Measurements from ENCODE around the gene LAMA5. TPM values are rescaled to one million over a fixed set of nuclear protein-coding genes. Genes with fewer than 3 reads are reported as not detected.
A peak's percentile ranks its signal among the peaks of the same experiment; 100 is the strongest.

The LAMA5 gene
- total RNA-seq, 4 donors from 2014 or later = 93.9 to 179 (median 117) TPM

DNA sequence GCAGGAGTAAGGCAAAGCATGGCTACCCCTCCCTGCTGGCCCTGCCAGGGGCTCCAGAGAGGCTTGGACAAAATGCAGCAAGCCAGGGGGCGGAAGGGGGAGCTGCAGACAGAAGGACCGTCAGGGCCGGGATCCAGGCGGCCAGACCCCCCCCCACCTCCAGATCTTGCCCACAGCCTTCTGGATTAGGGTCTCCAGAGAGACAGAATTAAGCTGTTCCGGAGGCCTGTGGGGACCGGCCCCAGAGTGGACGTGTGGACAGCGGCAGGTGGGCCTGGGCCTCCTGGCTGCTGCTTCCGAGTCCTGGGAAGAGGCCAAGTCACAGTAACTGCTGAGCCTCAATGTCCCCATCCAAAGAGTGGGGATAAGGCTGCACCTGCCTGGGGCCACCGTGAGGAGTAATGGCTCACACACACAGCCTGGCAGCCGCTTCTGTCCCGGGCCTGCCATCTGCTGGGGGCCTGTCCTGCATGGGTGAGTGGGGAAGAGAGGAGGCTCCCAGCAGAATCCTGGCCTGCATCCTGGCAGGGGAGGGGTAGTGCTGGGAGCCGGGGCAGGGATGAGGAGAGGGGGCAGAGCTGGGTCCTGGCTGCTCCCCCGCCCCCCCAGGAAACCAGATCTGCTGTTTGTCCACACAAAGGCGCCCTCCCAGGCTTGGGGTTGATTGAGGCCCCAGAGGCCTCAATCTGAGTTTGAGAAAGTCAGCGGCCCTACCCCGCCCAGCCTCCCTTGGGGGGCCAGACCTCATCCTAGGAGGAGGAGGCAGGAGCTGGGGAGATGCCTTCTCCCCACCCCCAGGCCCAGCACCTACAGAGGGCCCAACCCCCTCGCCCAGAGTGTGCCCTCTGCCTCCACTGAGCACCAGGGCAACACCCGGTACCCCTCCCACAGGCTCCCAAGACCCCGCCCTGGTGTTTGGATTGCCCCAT, 3.9 kb downstream of the LAMA5 start:
- H3K9me3 ChIP-seq = no peaks in the 10 kb centered on the region
- peak overlapping the region; percentile 90 to 97 (median 95) for H3K27ac ChIP-seq
- no peak overlapping the region for H3K4me3 ChIP-seq (replicated peaks in 1 of 3)
- no peaks in the 10 kb centered on the region for H3K27me3 ChIP-seq
- TF ChIP-seq POLR2A (IDR thresholded peaks at IDR 0.05) (no peak), CTCF (IDR thresholded peaks at IDR 0.05) (no peak)
- intact Hi-C loops (cut with DNase I) = no loop called here
- H3K36me3 ChIP-seq = no peaks in the 10 kb centered on the region
- DNase-seq = peak; percentile 33 to 59
- peaks cover 84 to 88% of the 10 kb centered on the region in 2 donors for H3K4me1 ChIP-seq
- 66 to 75% methylated on average over 15 to 17 of the region's 20 CpGs for WGBS, 2 donors

DNA sequence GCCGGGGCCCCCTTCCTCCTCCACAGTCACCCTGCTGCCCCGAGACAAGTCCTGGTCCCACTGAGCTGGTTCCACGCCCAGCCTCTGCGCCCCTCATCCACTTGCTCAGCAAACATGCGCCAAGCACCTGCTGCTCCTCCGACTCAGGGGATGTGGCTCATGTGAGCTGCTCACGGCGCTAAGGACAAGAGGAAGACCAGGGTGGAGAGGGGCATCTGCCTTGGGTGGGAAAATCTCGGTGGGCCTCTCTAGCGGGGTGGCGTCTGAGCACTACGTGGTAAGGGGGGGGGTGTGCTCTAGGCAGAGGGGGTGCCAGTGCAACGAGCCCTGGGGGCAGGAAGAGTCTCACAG, 4.5 kb downstream of the LAMA5 start:
- H3K27ac ChIP-seq = peak overlapping the region; percentile 90 to 97 (median 95)
- no peaks in the 10 kb centered on the region for H3K9me3 ChIP-seq
- DNase-seq = no peak
- H3K36me3 ChIP-seq = no peaks in the 10 kb centered on the region
- WGBS, 2 donors = 77 to 79% methylated on average over 7 to 11 of the region's 13 CpGs
- TF ChIP-seq CTCF (IDR thresholded peaks at IDR 0.05) (no peak), POLR2A (IDR thresholded peaks at IDR 0.05) (no peak)
- peaks cover 84 to 88% of the 10 kb centered on the region in 2 donors for H3K4me1 ChIP-seq
- intact Hi-C loops (cut with DNase I) = no loop called here
- H3K27me3 ChIP-seq = no peaks in the 10 kb centered on the region
- no peak overlapping the region for H3K4me3 ChIP-seq (replicated peaks in 1 of 3)

- Histone ChIP-seq H3K4me1 (peaks cover 87 to 90% of the 10 kb centered on the region in 2 donors), H3K9me3 (no peaks in the 10 kb centered on the region), H3K36me3 (no peaks in the 10 kb centered on the region), H3K4me3 (replicated peaks in 1 of 3) (no peak overlapping the region), H3K27me3 (no peaks in the 10 kb centered on the region), H3K27ac (peak overlapping the region; percentile 90 to 97 (median 95))
- intact Hi-C loops (cut with DNase I) = no loop called here
- peak; percentile 87 to 91 for DNase-seq
- TF ChIP-seq CTCF (IDR thresholded peaks at IDR 0.05) = no peak
- TF ChIP-seq POLR2A (IDR thresholded peaks at IDR 0.05) = peak in 1 of 2 donors; percentile 39
- 59 to 63% methylated on average over 19 to 20 of the region's 34 CpGs for WGBS, 2 donors
Observed at GRCh38 chr20:62361799-62362589, 5.1 kb downstream of the LAMA5 start.

DNA sequence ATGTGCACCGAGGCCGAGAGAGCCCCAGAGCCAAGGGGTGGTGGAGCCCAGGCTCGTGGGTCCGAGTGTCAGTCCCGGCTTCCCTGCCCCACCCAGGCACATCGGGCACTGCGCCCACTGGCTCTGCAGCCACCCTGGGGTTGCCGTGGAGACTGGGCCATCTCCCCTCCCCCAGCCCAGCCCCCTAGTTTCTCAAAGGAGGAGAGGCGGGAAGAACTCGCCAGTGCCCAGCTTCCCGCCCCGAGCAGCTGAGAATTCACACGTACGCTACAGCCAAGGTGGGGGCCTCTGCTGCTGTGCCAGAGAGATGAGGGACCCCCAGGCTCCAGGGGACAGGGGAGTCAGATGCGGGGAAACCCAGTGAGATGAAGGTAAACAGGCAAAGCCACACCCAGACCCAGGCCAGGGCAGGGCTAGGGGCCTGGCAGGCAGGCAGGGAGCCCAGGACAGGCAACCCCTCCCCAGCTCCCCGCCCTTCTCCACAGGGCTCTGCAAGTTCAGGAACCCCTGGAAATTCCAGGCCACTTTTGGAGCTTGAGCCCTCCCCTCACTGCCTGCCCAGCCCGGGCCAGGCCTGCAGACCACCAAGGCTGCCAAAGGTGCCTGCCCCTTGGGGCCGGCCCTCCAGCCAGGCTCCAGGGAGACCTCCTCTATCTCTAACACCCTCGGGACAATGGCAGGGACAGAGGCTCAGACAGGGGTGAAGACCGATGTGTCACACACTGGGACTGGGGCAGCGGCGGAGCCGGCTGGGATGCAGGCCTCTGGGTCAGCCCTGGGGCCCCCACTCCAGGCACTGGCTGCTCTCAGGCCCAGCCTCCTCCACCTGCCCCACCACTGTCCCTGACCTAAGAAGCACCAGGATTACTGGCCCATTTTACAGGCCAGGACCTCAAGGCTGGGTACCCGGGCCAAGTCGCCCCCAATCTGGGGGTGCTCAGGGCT, 6.0 kb downstream of the LAMA5 start:
- 40 to 64% methylated on average over 5 to 11 of the region's 25 CpGs for WGBS, 2 donors
- H3K4me3 ChIP-seq (replicated peaks in 1 of 3) = no peak overlapping the region
- H3K4me1 ChIP-seq = peaks cover 93 to 96% of the 10 kb centered on the region in 2 donors
- DNase-seq = peak; percentile 56 to 69
- no peaks in the 10 kb centered on the region for H3K9me3 ChIP-seq
- no peaks in the 10 kb centered on the region for H3K36me3 ChIP-seq
- TF ChIP-seq CTCF (IDR thresholded peaks at IDR 0.05) (no peak), POLR2A (IDR thresholded peaks at IDR 0.05) (no peak)
- peak overlapping the region; percentile 90 to 97 (median 95) for H3K27ac ChIP-seq
- intact Hi-C loops (cut with DNase I) = no loop called here
- H3K27me3 ChIP-seq = no peaks in the 10 kb centered on the region

All from thyroid gland (tissue), 4 donors.